HepG2 (cell line): ENCODE data around the gene EEF1E1. TPM values are rescaled to one million over a fixed set of nuclear protein-coding genes. Genes with fewer than 3 reads are reported as not detected.

Source experiments
- ARID3A ChIP-seq: IDR thresholded peaks from 2 replicates; pipeline ENCODE4 v1.6.1; 2012; ENCODE audit warnings: low read depth, low read length, improper control_type of control experiment
- CCAR2 ChIP-seq: fragments of 200-400 bp; formaldehyde crosslinking; optimal IDR thresholded peaks from 2 replicates; pipeline ENCODE3; 2018; ENCODE audit warnings: low read depth, mild to moderate bottlenecking, low read length, moderate library complexity
- DMTF1 ChIP-seq: sonication (generic); formaldehyde crosslinking; IDR thresholded peaks from 2 replicates; pipeline ENCODE4 v1.4.0; 2020; ENCODE audit warnings: mild to moderate bottlenecking, missing genetic modification reagents
- FOXO1 ChIP-seq: sonication (generic); formaldehyde crosslinking; IDR thresholded peaks from 2 replicates; pipeline ENCODE4 v1.4.0; 2020; ENCODE audit warnings: missing genetic modification reagents
- KDM3A ChIP-seq: IDR thresholded peaks from 2 replicates; pipeline ENCODE4 v1.6.1; 2018; ENCODE audit warnings: low read depth, missing compliant biosample characterization
- KIAA2018 ChIP-seq: sonication (generic); formaldehyde crosslinking; IDR thresholded peaks from 2 replicates; pipeline ENCODE4 v1.5.0; 2020; ENCODE audit warnings: mild to moderate bottlenecking, missing genetic modification reagents, borderline replicate concordance
- NR3C1 ChIP-seq: sonication (generic); formaldehyde crosslinking; IDR thresholded peaks from 2 replicates; pipeline ENCODE4 v1.4.0; 2020; ENCODE audit warnings: missing genetic modification reagents
- PHF5A ChIP-seq: IDR thresholded peaks from one replicate; pipeline ENCODE4 v1.6.1; 2018; ENCODE audit warnings: low read depth, missing genetic modification reagents; ENCODE audit not compliant: unreplicated experiment
- SAP130 ChIP-seq: IDR thresholded peaks from 2 replicates; pipeline ENCODE4 v1.6.1; 2016; ENCODE audit warnings: low read depth
- ZBTB37 ChIP-seq: sonication (generic); formaldehyde crosslinking; IDR thresholded peaks from 2 replicates; pipeline ENCODE4 v1.4.0; 2020; ENCODE audit warnings: mild to moderate bottlenecking, missing genetic modification reagents
- ZNF264 ChIP-seq: sonication (generic); formaldehyde crosslinking; IDR thresholded peaks from 2 replicates; pipeline ENCODE4 v1.4.0; 2020; ENCODE audit warnings: missing genetic modification reagents
- ZNF572 ChIP-seq: sonication (generic); formaldehyde crosslinking; IDR thresholded peaks from 2 replicates; pipeline ENCODE4 v1.5.1; 2020; ENCODE audit warnings: mild to moderate bottlenecking, missing genetic modification reagents
- ZNF619 ChIP-seq: sonication (generic); formaldehyde crosslinking; IDR thresholded peaks from 2 replicates; pipeline ENCODE4 v1.4.0; 2020; ENCODE audit warnings: mild to moderate bottlenecking, missing genetic modification reagents
- ZNF784 ChIP-seq: sonication (generic); formaldehyde crosslinking; IDR thresholded peaks from 2 replicates; pipeline ENCODE4 v1.5.1; 2020; ENCODE audit warnings: missing genetic modification reagents, mild to moderate bottlenecking, borderline replicate concordance
- polyA plus RNA-seq, 8 experiments: library from polyadenylated mRNA; depleted of rRNA in 3 of 8; stranded (reverse) in 7 of 8; unstranded in 1 of 8; fragments of >200 nt; fragmentation: Illumina TruSeq in 4 of 8; extraction: Trizol in 4 of 8; gene quantifications; 2 replicates each; pipeline versions ENCODE4 v1.2.1 to v1.2.3, GENCODE V29; 2011 to 2016; ENCODE audit warnings: low read depth in 4 of 8, missing spikeins in 1 of 8, mixed read lengths in 1 of 8; ENCODE audit not compliant: insufficient read depth in 1 of 8
- total RNA-seq, 5 experiments: library from RNA; depleted of rRNA; stranded (reverse); fragments of >200 nt; fragmentation: Illumina TruSeq; extraction: Trizol; gene quantifications; 2 replicates each; pipeline ENCODE4 v1.2.3, GENCODE V29; 2016; ENCODE audit warnings: low read depth in 1 of 5

The EEF1E1 gene
- total and polyA plus RNA-seq, 2 of the 13 experiments (the other 11 are each of a cell fraction or from before 2014, with no cell fraction given): 128 to 188 TPM

GRCh38 chr6:8080362-8081151 lies 21.8 kb downstream of the EEF1E1 start (continued):
- TF ChIP-seq KIAA2018 (CRISPR knock-in tag) (no peak), ZNF619 (CRISPR knock-in tag) (no peak), ZNF784 (CRISPR knock-in tag) (no peak), ZNF264 (no peak), DMTF1 (no peak), ZBTB37 (CRISPR knock-in tag) (no peak; the same call in 1 of the 2 replicates), KDM3A (CRISPR knock-in tag) (no peak), FOXO1 (CRISPR knock-in tag) (no peak), SAP130 (peak; percentile 56), ARID3A (peak; percentile 63; the same call in 1 of the 2 replicates), ZNF572 (CRISPR knock-in tag) (no peak), NR3C1 (no peak), PHF5A (CRISPR knock-in tag) (no peak), CCAR2 (no peak)
